ENCODE measurements around the gene UNC13C.

UNC13C gene

GRCh38 chr15:54579855-54580254 is 601.6 kb downstream of the UNC13C start:
- Histone ChIP-seq H2AFZ (ENCODE audit: low read length, unreplicated experiment) (no peak overlapping the region), H3K4me1 (ENCODE audit: control insufficient read depth, insufficient read depth, low read length, unreplicated experiment) (no peaks in the 10 kb centered on the region), H3K4me3 (ENCODE audit: low read depth, low read length) (no peak overlapping the region), H3K36me3 (ENCODE audit: insufficient read depth, low read length) (no peaks in the 10 kb centered on the region), H3K27me3 (ENCODE audit: insufficient read depth, low read length) (no peaks in the 10 kb centered on the region), H3K79me2 (ENCODE audit: control insufficient read depth, insufficient read depth, low read length, unreplicated experiment) (no peaks in the 10 kb centered on the region), H3K27ac (ENCODE audit: low read depth, low read length) (no peak overlapping the region)

GRCh38 chr15:54580643-54581042 is 602.4 kb downstream of the UNC13C start:
- no peak overlapping the region for H3K4me3 ChIP-seq (ENCODE audit: low read depth, low read length)
- no peaks in the 10 kb centered on the region for H3K36me3 ChIP-seq (ENCODE audit: insufficient read depth, low read length)
- no peaks in the 10 kb centered on the region for H3K79me2 ChIP-seq (ENCODE audit: control insufficient read depth, insufficient read depth, low read length, unreplicated experiment)
- no peaks in the 10 kb centered on the region for H3K27me3 ChIP-seq (ENCODE audit: insufficient read depth, low read length)
- H3K27ac ChIP-seq (ENCODE audit: low read depth, low read length), result no peak overlapping the region
- H3K4me1 ChIP-seq (ENCODE audit: control insufficient read depth, insufficient read depth, low read length, unreplicated experiment), result no peaks in the 10 kb centered on the region
- no peak overlapping the region for H2AFZ ChIP-seq (ENCODE audit: low read length, unreplicated experiment)

GRCh38 chr15:54582863-54583643 is 604.8 kb downstream of the UNC13C start:
- no peak overlapping the region for H3K4me3 ChIP-seq (ENCODE audit: low read depth, low read length)
- H2AFZ ChIP-seq (ENCODE audit: low read length, unreplicated experiment), result no peak overlapping the region
- no peaks in the 10 kb centered on the region for H3K79me2 ChIP-seq (ENCODE audit: control insufficient read depth, insufficient read depth, low read length, unreplicated experiment)
- no peak overlapping the region for H3K27ac ChIP-seq (ENCODE audit: low read depth, low read length)
- no peaks in the 10 kb centered on the region for H3K27me3 ChIP-seq (ENCODE audit: insufficient read depth, low read length)
- no peaks in the 10 kb centered on the region for H3K36me3 ChIP-seq (ENCODE audit: insufficient read depth, low read length)
- H3K4me1 ChIP-seq (ENCODE audit: control insufficient read depth, insufficient read depth, low read length, unreplicated experiment), result no peaks in the 10 kb centered on the region

GRCh38 chr15:54585063-54585462 is 606.8 kb downstream of the UNC13C start:
- no peaks in the 10 kb centered on the region for H3K27me3 ChIP-seq (ENCODE audit: insufficient read depth, low read length)
- no peaks in the 10 kb centered on the region for H3K79me2 ChIP-seq (ENCODE audit: control insufficient read depth, insufficient read depth, low read length, unreplicated experiment)
- no peak overlapping the region for H2AFZ ChIP-seq (ENCODE audit: low read length, unreplicated experiment)
- H3K27ac ChIP-seq (ENCODE audit: low read depth, low read length), result no peak overlapping the region
- H3K36me3 ChIP-seq (ENCODE audit: insufficient read depth, low read length), result no peaks in the 10 kb centered on the region
- H3K4me1 ChIP-seq (ENCODE audit: control insufficient read depth, insufficient read depth, low read length, unreplicated experiment), result no peaks in the 10 kb centered on the region
- H3K4me3 ChIP-seq (ENCODE audit: low read depth, low read length), result no peak overlapping the region

GRCh38 chr15:54594115-54594514 is 615.9 kb downstream of the UNC13C start:
- Histone ChIP-seq H3K4me3 (ENCODE audit: low read depth, low read length) (no peak overlapping the region), H3K4me1 (ENCODE audit: control insufficient read depth, insufficient read depth, low read length, unreplicated experiment) (no peaks in the 10 kb centered on the region), H3K27ac (ENCODE audit: low read depth, low read length) (no peak overlapping the region), H3K36me3 (ENCODE audit: insufficient read depth, low read length) (no peaks in the 10 kb centered on the region), H2AFZ (ENCODE audit: low read length, unreplicated experiment) (no peak overlapping the region), H3K27me3 (ENCODE audit: insufficient read depth, low read length) (no peaks in the 10 kb centered on the region), H3K79me2 (ENCODE audit: control insufficient read depth, insufficient read depth, low read length, unreplicated experiment) (no peaks in the 10 kb centered on the region)

- Histone ChIP-seq H3K27me3 (ENCODE audit: insufficient read depth, low read length) (no peaks in the 10 kb centered on the region), H3K27ac (ENCODE audit: low read depth, low read length) (no peak overlapping the region), H3K79me2 (ENCODE audit: control insufficient read depth, insufficient read depth, low read length, unreplicated experiment) (no peaks in the 10 kb centered on the region), H3K4me1 (ENCODE audit: control insufficient read depth, insufficient read depth, low read length, unreplicated experiment) (no peaks in the 10 kb centered on the region), H2AFZ (ENCODE audit: low read length, unreplicated experiment) (no peak overlapping the region), H3K36me3 (ENCODE audit: insufficient read depth, low read length) (no peaks in the 10 kb centered on the region), H3K4me3 (ENCODE audit: low read depth, low read length) (no peak overlapping the region)
Measured at GRCh38 chr15:54599386-54599785, 621.1 kb downstream of the UNC13C start.

GRCh38 chr15:54605043-54605442 is 626.8 kb downstream of the UNC13C start:
- H3K27me3 ChIP-seq (ENCODE audit: insufficient read depth, low read length), result no peaks in the 10 kb centered on the region
- H3K4me1 ChIP-seq (ENCODE audit: control insufficient read depth, insufficient read depth, low read length, unreplicated experiment), result no peaks in the 10 kb centered on the region
- no peak overlapping the region for H3K4me3 ChIP-seq (ENCODE audit: low read depth, low read length)
- no peaks in the 10 kb centered on the region for H3K79me2 ChIP-seq (ENCODE audit: control insufficient read depth, insufficient read depth, low read length, unreplicated experiment)
- no peaks in the 10 kb centered on the region for H3K36me3 ChIP-seq (ENCODE audit: insufficient read depth, low read length)
- H2AFZ ChIP-seq (ENCODE audit: low read length, unreplicated experiment), result no peak overlapping the region
- no peak overlapping the region for H3K27ac ChIP-seq (ENCODE audit: low read depth, low read length)

GRCh38 chr15:54605556-54605955 is 627.3 kb downstream of the UNC13C start:
- H3K27ac ChIP-seq (ENCODE audit: low read depth, low read length), result no peak overlapping the region
- H2AFZ ChIP-seq (ENCODE audit: low read length, unreplicated experiment), result no peak overlapping the region
- H3K4me1 ChIP-seq (ENCODE audit: control insufficient read depth, insufficient read depth, low read length, unreplicated experiment), result no peaks in the 10 kb centered on the region

GRCh38 chr15:54608876-54609835 is 630.9 kb downstream of the UNC13C start:
- Histone ChIP-seq H3K79me2 (ENCODE audit: control insufficient read depth, insufficient read depth, low read length, unreplicated experiment) (no peaks in the 10 kb centered on the region), H3K27me3 (ENCODE audit: insufficient read depth, low read length) (no peaks in the 10 kb centered on the region), H3K27ac (ENCODE audit: low read depth, low read length) (no peak overlapping the region), H3K4me1 (ENCODE audit: control insufficient read depth, insufficient read depth, low read length, unreplicated experiment) (no peaks in the 10 kb centered on the region), H2AFZ (ENCODE audit: low read length, unreplicated experiment) (no peak overlapping the region), H3K4me3 (ENCODE audit: low read depth, low read length) (no peak overlapping the region), H3K36me3 (ENCODE audit: insufficient read depth, low read length) (no peaks in the 10 kb centered on the region)

More at GRCh38 chr15:54605556-54605955, 627.3 kb downstream of the UNC13C start:
- no peaks in the 10 kb centered on the region for H3K36me3 ChIP-seq (ENCODE audit: insufficient read depth, low read length)
- no peak overlapping the region for H3K4me3 ChIP-seq (ENCODE audit: low read depth, low read length)
- H3K79me2 ChIP-seq (ENCODE audit: control insufficient read depth, insufficient read depth, low read length, unreplicated experiment), result no peaks in the 10 kb centered on the region
- no peaks in the 10 kb centered on the region for H3K27me3 ChIP-seq (ENCODE audit: insufficient read depth, low read length)

- Histone ChIP-seq H3K79me2 (ENCODE audit: control insufficient read depth, insufficient read depth, low read length, unreplicated experiment) (no peaks in the 10 kb centered on the region), H3K36me3 (ENCODE audit: insufficient read depth, low read length) (no peaks in the 10 kb centered on the region), H2AFZ (ENCODE audit: low read length, unreplicated experiment) (no peak overlapping the region), H3K4me3 (ENCODE audit: low read depth, low read length) (no peak overlapping the region), H3K27me3 (ENCODE audit: insufficient read depth, low read length) (no peaks in the 10 kb centered on the region), H3K27ac (ENCODE audit: low read depth, low read length) (no peak overlapping the region), H3K4me1 (ENCODE audit: control insufficient read depth, insufficient read depth, low read length, unreplicated experiment) (no peaks in the 10 kb centered on the region)
Measured at GRCh38 chr15:54618120-54618519, 639.9 kb downstream of the UNC13C start.
